ENCODE measurements around the gene NPL. TPM values are rescaled to one million over a fixed set of nuclear protein-coding genes. Genes with fewer than 3 reads are reported as not detected.

NPL gene
- total and polyA plus RNA-seq, 9 of the 15 experiments (the other 6 are each of a cell fraction or from before 2014, with no cell fraction given): 9.9 to 22.3 (median 14.2) TPM

DNA sequence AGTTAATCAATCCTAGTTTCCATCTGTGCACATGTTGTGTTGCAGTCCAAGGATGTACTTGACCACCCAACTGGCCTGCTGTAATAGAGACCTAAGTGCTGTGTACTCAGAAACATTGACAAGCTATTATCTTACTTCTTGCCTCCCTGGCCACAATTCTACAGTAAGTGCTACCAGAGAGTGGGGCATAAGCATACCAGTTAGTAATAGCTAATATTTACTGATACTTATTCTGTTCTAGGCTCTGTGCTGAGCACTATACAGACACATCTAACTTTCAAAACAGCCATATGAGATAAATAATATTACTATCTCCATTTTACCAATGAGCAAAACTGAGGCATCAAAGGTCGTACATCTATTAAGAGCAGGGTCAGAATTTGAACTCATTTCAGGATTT lies 49.5 kb upstream of the NPL start (continued):
- TF ChIP-seq, protein P1, sequence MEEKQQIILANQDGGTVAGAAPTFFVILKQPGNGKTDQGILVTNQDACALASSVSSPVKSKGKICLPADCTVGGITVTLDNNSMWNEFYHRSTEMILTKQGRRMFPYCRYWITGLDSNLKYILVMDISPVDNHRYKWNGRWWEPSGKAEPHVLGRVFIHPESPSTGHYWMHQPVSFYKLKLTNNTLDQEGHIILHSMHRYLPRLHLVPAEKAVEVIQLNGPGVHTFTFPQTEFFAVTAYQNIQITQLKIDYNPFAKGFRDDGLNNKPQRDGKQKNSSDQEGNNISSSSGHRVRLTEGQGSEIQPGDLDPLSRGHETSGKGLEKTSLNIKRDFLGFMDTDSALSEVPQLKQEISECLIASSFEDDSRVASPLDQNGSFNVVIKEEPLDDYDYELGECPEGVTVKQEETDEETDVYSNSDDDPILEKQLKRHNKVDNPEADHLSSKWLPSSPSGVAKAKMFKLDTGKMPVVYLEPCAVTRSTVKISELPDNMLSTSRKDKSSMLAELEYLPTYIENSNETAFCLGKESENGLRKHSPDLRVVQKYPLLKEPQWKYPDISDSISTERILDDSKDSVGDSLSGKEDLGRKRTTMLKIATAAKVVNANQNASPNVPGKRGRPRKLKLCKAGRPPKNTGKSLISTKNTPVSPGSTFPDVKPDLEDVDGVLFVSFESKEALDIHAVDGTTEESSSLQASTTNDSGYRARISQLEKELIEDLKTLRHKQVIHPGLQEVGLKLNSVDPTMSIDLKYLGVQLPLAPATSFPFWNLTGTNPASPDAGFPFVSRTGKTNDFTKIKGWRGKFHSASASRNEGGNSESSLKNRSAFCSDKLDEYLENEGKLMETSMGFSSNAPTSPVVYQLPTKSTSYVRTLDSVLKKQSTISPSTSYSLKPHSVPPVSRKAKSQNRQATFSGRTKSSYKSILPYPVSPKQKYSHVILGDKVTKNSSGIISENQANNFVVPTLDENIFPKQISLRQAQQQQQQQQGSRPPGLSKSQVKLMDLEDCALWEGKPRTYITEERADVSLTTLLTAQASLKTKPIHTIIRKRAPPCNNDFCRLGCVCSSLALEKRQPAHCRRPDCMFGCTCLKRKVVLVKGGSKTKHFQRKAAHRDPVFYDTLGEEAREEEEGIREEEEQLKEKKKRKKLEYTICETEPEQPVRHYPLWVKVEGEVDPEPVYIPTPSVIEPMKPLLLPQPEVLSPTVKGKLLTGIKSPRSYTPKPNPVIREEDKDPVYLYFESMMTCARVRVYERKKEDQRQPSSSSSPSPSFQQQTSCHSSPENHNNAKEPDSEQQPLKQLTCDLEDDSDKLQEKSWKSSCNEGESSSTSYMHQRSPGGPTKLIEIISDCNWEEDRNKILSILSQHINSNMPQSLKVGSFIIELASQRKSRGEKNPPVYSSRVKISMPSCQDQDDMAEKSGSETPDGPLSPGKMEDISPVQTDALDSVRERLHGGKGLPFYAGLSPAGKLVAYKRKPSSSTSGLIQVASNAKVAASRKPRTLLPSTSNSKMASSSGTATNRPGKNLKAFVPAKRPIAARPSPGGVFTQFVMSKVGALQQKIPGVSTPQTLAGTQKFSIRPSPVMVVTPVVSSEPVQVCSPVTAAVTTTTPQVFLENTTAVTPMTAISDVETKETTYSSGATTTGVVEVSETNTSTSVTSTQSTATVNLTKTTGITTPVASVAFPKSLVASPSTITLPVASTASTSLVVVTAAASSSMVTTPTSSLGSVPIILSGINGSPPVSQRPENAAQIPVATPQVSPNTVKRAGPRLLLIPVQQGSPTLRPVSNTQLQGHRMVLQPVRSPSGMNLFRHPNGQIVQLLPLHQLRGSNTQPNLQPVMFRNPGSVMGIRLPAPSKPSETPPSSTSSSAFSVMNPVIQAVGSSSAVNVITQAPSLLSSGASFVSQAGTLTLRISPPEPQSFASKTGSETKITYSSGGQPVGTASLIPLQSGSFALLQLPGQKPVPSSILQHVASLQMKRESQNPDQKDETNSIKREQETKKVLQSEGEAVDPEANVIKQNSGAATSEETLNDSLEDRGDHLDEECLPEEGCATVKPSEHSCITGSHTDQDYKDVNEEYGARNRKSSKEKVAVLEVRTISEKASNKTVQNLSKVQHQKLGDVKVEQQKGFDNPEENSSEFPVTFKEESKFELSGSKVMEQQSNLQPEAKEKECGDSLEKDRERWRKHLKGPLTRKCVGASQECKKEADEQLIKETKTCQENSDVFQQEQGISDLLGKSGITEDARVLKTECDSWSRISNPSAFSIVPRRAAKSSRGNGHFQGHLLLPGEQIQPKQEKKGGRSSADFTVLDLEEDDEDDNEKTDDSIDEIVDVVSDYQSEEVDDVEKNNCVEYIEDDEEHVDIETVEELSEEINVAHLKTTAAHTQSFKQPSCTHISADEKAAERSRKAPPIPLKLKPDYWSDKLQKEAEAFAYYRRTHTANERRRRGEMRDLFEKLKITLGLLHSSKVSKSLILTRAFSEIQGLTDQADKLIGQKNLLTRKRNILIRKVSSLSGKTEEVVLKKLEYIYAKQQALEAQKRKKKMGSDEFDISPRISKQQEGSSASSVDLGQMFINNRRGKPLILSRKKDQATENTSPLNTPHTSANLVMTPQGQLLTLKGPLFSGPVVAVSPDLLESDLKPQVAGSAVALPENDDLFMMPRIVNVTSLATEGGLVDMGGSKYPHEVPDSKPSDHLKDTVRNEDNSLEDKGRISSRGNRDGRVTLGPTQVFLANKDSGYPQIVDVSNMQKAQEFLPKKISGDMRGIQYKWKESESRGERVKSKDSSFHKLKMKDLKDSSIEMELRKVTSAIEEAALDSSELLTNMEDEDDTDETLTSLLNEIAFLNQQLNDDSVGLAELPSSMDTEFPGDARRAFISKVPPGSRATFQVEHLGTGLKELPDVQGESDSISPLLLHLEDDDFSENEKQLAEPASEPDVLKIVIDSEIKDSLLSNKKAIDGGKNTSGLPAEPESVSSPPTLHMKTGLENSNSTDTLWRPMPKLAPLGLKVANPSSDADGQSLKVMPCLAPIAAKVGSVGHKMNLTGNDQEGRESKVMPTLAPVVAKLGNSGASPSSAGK (IDR thresholded peaks at IDR 0.05): no peak

Data from K562 (cell line).